A673 (cell line): ENCODE data around the gene USP22. TPM values are rescaled to one million over a fixed set of nuclear protein-coding genes. Genes with fewer than 3 reads are reported as not detected.

Experiments used
- BruUV-seq: library from RNA; stranded (reverse); fragments of 400-500 nt; replicated peaks from 2 replicates; lab custom pipeline; 2021; lab: Mats Ljungman, UMichigan
- CTCF ChIA-PET: fragments of 300-600 bp; sonication (Branson Sonifier 250); formaldehyde crosslinking; loops from one replicate; lab custom pipeline; 2022; ENCODE audit warnings: antibody characterized with exemption; lab: Charles Lee
- POLR2A ChIA-PET: fragments of 300-600 bp; sonication (Branson Sonifier 250); formaldehyde crosslinking; loops from one replicate; lab custom pipeline; 2022; ENCODE audit warnings: antibody characterized with exemption; ENCODE audit not compliant: low non-redundant PET; lab: Charles Lee
- DNase-seq: peaks from one replicate; pipeline ENCODE4 v3.0.0-alpha.2; 2015; ENCODE audit warnings: low spot score
- H3K27ac ChIP-seq: fragments of 200-600 bp; sonication (generic); 2 replicates; pipeline ENCODE4 v1.5.1; 2016; ENCODE audit warnings: mixed run types, low read depth, mild to moderate bottlenecking, mixed read lengths, antibody characterized with exemption, low read length; ENCODE audit not compliant: poor library complexity, severe bottlenecking
- H3K27me3 ChIP-seq: fragments of 200-600 bp; sonication (generic); replicated peaks from 2 replicates; pipeline ENCODE4 v1.6.1; 2017; ENCODE audit warnings: mixed run types, low read depth, mild to moderate bottlenecking, mixed read lengths, antibody characterized with exemption, low read length; ENCODE audit not compliant: insufficient read depth, poor library complexity
- H3K36me3 ChIP-seq: fragments of 200-600 bp; sonication (generic); 2 replicates; pipeline ENCODE4 v1.6.1; 2016; ENCODE audit warnings: mixed run types, mild to moderate bottlenecking, mixed read lengths, antibody characterized with exemption, low read length; ENCODE audit not compliant: insufficient read depth, poor library complexity, severe bottlenecking
- H3K4me1 ChIP-seq: fragments of 200-600 bp; sonication (generic); 2 replicates; pipeline ENCODE4 v1.6.1; 2017; ENCODE audit warnings: mixed run types, mild to moderate bottlenecking, mixed read lengths, antibody characterized with exemption, low read length; ENCODE audit not compliant: insufficient read depth, poor library complexity, severe bottlenecking
- H3K4me3 ChIP-seq: fragments of 200-600 bp; sonication (generic); 2 replicates; pipeline ENCODE4 v1.5.1; 2016; ENCODE audit warnings: low read depth, mixed run types, mild to moderate bottlenecking, mixed read lengths, low read length; ENCODE audit not compliant: poor library complexity, severe bottlenecking
- H3K9me3 ChIP-seq: fragments of 200-600 bp; sonication (generic); 2 replicates; pipeline ENCODE4 v1.6.1; 2016; ENCODE audit warnings: mixed run types, low read depth, mild to moderate bottlenecking, mixed read lengths, antibody characterized with exemption, low read length; ENCODE audit not compliant: poor library complexity, severe bottlenecking
- EZH2 ChIP-seq: fragments of 200-600 bp; sonication (generic); IDR thresholded peaks from 2 replicates; pipeline ENCODE4 v1.6.1; 2017; ENCODE audit warnings: borderline replicate concordance, low read depth, mild to moderate bottlenecking, mixed read lengths, antibody characterized with exemption, low read length; ENCODE audit not compliant: poor library complexity, severe bottlenecking
- intact Hi-C: fragments of 100-400 bp; cut with micrococcal nuclease; formaldehyde crosslinking; loops from one replicate; pipeline ENCODE4 v1.10.0; 2022; ENCODE audit not compliant: unreplicated experiment
- total RNA-seq: library from RNA; stranded (reverse); gene quantifications from 2 replicates; pipeline ENCODE4 v1.2.3, GENCODE V29; 2021
- TF ChIP-seq, protein P1 (sequence below): fragments of 300-800, 200-600 bp; sonication (generic); conservative IDR thresholded peaks from 2 replicates; pipeline ENCODE4 v1.5.1; 2017; ENCODE audit warnings: low read depth, mild to moderate bottlenecking, antibody characterized with exemption, low read length, moderate library complexity, mixed read lengths

Gene USP22
- total RNA-seq, 1 experiment from 2014 or later, result 288 TPM

GRCh38 chr17:20970329-20970728 lies 72.5 kb downstream of the USP22 start:
- Histone ChIP-seq H3K27ac (no peak overlapping the region), H3K27me3 (peaks cover 9% of the 10 kb centered on the region), H3K4me3 (no peak overlapping the region), H3K36me3 (no peaks in the 10 kb centered on the region), H3K9me3 (no peaks in the 10 kb centered on the region), H3K4me1 (no peaks in the 10 kb centered on the region)
- BruUV-seq, result no TSS peak
- intact Hi-C loops, result no loop called here
- no peak for DNase-seq
- ChIA-PET POLR2A (no interaction called here), CTCF (no interaction called here)
- TF ChIP-seq, protein P1, sequence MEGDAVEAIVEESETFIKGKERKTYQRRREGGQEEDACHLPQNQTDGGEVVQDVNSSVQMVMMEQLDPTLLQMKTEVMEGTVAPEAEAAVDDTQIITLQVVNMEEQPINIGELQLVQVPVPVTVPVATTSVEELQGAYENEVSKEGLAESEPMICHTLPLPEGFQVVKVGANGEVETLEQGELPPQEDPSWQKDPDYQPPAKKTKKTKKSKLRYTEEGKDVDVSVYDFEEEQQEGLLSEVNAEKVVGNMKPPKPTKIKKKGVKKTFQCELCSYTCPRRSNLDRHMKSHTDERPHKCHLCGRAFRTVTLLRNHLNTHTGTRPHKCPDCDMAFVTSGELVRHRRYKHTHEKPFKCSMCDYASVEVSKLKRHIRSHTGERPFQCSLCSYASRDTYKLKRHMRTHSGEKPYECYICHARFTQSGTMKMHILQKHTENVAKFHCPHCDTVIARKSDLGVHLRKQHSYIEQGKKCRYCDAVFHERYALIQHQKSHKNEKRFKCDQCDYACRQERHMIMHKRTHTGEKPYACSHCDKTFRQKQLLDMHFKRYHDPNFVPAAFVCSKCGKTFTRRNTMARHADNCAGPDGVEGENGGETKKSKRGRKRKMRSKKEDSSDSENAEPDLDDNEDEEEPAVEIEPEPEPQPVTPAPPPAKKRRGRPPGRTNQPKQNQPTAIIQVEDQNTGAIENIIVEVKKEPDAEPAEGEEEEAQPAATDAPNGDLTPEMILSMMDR, result no peak
- TF ChIP-seq EZH2, result no peak

- Histone ChIP-seq H3K27ac (no peak overlapping the region), H3K36me3 (no peaks in the 10 kb centered on the region), H3K9me3 (no peaks in the 10 kb centered on the region), H3K4me1 (no peaks in the 10 kb centered on the region), H3K27me3 (peaks cover 5% of the 10 kb centered on the region), H3K4me3 (no peak overlapping the region)
- intact Hi-C loops, result no loop called here
- POLR2A ChIA-PET, result no interaction called here
- no peak for DNase-seq
- CTCF ChIA-PET, result no interaction called here
- TF ChIP-seq, protein P1, result no peak
- TF ChIP-seq EZH2, result no peak
- no TSS peak for BruUV-seq
Observed at GRCh38 chr17:20968913-20969616, 73.7 kb downstream of the USP22 start.

- ChIA-PET CTCF (interaction anchor here (0.6 kb wide), 1 partner anchor 25 kb away, joined by 3 read pairs; no protein-coding TSS in a partner anchor), POLR2A (no interaction called here)
- BruUV-seq, result no TSS peak
- TF ChIP-seq, protein P1, result no peak
- no peak for TF ChIP-seq EZH2
- H3K4me1 ChIP-seq, result no peaks in the 10 kb centered on the region
- intact Hi-C loops, result no loop called here
- no peaks in the 10 kb centered on the region for H3K27me3 ChIP-seq
- H3K36me3 ChIP-seq, result no peaks in the 10 kb centered on the region
- no peak overlapping the region for H3K4me3 ChIP-seq
- DNase-seq, result no peak
- H3K9me3 ChIP-seq, result no peaks in the 10 kb centered on the region
- H3K27ac ChIP-seq, result no peak overlapping the region
Observed at GRCh38 chr17:20967776-20968175, 75.0 kb downstream of the USP22 start.
